Eye (tissue), 1 donor: ENCODE results near the gene DHH.
A peak's percentile ranks its signal among the peaks of the same experiment; 100 is the strongest.

Experiments
- DNase-seq: peaks from one replicate; pipeline ENCODE4 v3.0.0-alpha.2; 2015

Gene DHH

GRCh38 chr12:49108958-49109404 lies 14.4 kb upstream of the DHH start:
- no peak for DNase-seq

GRCh38 chr12:49105504-49106084 lies 11.0 kb upstream of the DHH start:
- no peak for DNase-seq

- DNase-seq, result no peak
These were observed 10.2 kb upstream of the DHH start for GRCh38 chr12:49104822-49105221.

- DNase-seq, result no peak
These were observed 5.8 kb upstream of the DHH start for GRCh38 chr12:49100380-49100779.

GRCh38 chr12:49098703-49099102 lies 4.1 kb upstream of the DHH start:
- no peak for DNase-seq

GRCh38 chr12:49098035-49098451 lies 3.4 kb upstream of the DHH start:
- DNase-seq, result peak; percentile 80

- no peak for DNase-seq
These were observed 2.8 kb upstream of the DHH start for GRCh38 chr12:49097381-49097780.

- DNase-seq, result peak; percentile 6
These were observed 369 bp upstream of the DHH start for GRCh38 chr12:49094975-49095365.

GRCh38 chr12:49093792-49094159 lies 825 bp downstream of the DHH start:
- DNase-seq, result peak; percentile 52

- no peak for DNase-seq
These were observed 1.7 kb downstream of the DHH start for GRCh38 chr12:49092816-49093406.

- peak; percentile 77 for DNase-seq
These were observed 2.4 kb downstream of the DHH start for GRCh38 chr12:49092086-49092815.

- DNase-seq, result no peak
These were observed 2.8 kb downstream of the DHH start for GRCh38 chr12:49091836-49092085.

GRCh38 chr12:49091056-49091835 lies 3.4 kb downstream of the DHH start:
- DNase-seq, result peak; percentile 47

GRCh38 chr12:49089821-49090773 lies 4.5 kb downstream of the DHH start:
- DNase-seq, result peak; percentile 69

- DNase-seq, result no peak
These were observed 5.7 kb downstream of the DHH start for GRCh38 chr12:49088932-49089330.

GRCh38 chr12:49088150-49088931 lies 6.3 kb downstream of the DHH start:
- peak; percentile 93 for DNase-seq

GRCh38 chr12:49086116-49086515 lies 8.5 kb downstream of the DHH start:
- no peak for DNase-seq

- DNase-seq, result no peak
These were observed 10.2 kb downstream of the DHH start for GRCh38 chr12:49084438-49084837.

- DNase-seq, result peak; percentile 24
These were observed 14.8 kb downstream of the DHH start for GRCh38 chr12:49079793-49080192.

- no peak for DNase-seq
These were observed 23.6 kb downstream of the DHH start for GRCh38 chr12:49070971-49071370.

- peak; percentile 98 for DNase-seq
These were observed 24.9 kb downstream of the DHH start, which contains the start of gene RHEBL1 for GRCh38 chr12:49069507-49070346. RHEBL1 (minus strand) TSS chr12:49069979; CDS start chr12:49069785, 194 bp downstream.
